Pancreas (tissue), 10 donors: ENCODE results near the gene BRD3OS. TPM values are rescaled to one million over a fixed set of nuclear protein-coding genes. Genes with fewer than 3 reads are reported as not detected.

Experiments used
- ATAC-seq, 4 donors: fragments of 200-7000 bp; cut with Tn5 transposase; one replicate each; pipeline versions ENCODE4 v1.8.0 to v1.9.1; 2020; ENCODE audit warnings: mild to moderate bottlenecking in 4 of 4, moderate library complexity in 4 of 4
- DNase-seq, 6 donors: peaks; one replicate each; pipeline ENCODE4 v3.0.0-alpha.2; 2020
- FAIRE-seq: peaks from 2 replicates; lab custom pipeline; 2012; peaks lifted over from hg19 to GRCh38; lab: Jason Lieb, UNC
- H3K27ac ChIP-seq, 4 donors: fragments of 200-600 bp; sonication (generic); 1 replicate in 3 of 4; 2 replicates in 1 of 4; pipeline versions ENCODE4 v1.5.0 to v1.8.0; 2020
- H3K27me3 ChIP-seq, 4 donors: fragments of 200-600 bp; one replicate each; pipeline ENCODE4 v1.8.0; 2021
- H3K36me3 ChIP-seq, 3 donors: fragments of 200-600 bp; sonication (generic) in 1 of 3; one replicate each; pipeline versions ENCODE4 v1.5.0 to v1.8.0; 2020 to 2021
- H3K4me1 ChIP-seq, 3 donors: fragments of 200-600 bp; one replicate each; pipeline ENCODE4 v1.8.0; 2021
- H3K4me3 ChIP-seq, 4 donors: fragments of 200-600 bp; sonication (generic) in 2 of 4; one replicate each; pipeline versions ENCODE4 v1.5.0 to v1.8.0; 2020 to 2021
- H3K9me3 ChIP-seq, 4 donors: fragments of 200-600 bp; one replicate each; pipeline ENCODE4 v1.8.0; 2021
- CTCF ChIP-seq, 4 donors: fragments of 200-600 bp; sonication (generic) in 3 of 4; IDR thresholded peaks; one replicate each; pipeline versions ENCODE4 v1.5.0 to v1.8.0; 2021; ENCODE audit warnings: antibody characterized with exemption in 4 of 4
- WGBS, 2 donors: extraction: QIAGEN DNeasy Blood & Tissue Kit; methylation state at CpG; one replicate each; pipeline ENCODE4 v1.1.7; 2013; 5-methylcytosine and 5-hydroxymethylcytosine counted together
- intact Hi-C, 3 donors: fragments of 100-400 bp; cut with DNase I; formaldehyde crosslinking; loops; one replicate each; pipeline versions ENCODE4 v1.11.1 to v1.14.2; 2022
- polyA plus RNA-seq, 2 donors: library from polyadenylated mRNA; stranded (reverse); fragments of 200-250 nt; gene quantifications; one replicate each; pipeline ENCODE4 v1.2.3, GENCODE V29; 2013
- total RNA-seq, 6 donors: library from RNA; stranded (reverse); fragmentation: NEBNext Ultra II Directional in 4 of 6; extraction: Animal tissue kit (Norgen Biotek cat#: 25700) in 4 of 6; gene quantifications; one replicate each; pipeline versions ENCODE4 v1.2.1 to v1.2.4, GENCODE V29; 2021 to 2023
- donor health status: healthy with polysubstance abuse.
- donor health status: DM: no; HTN: no; CAD: no; lungs with moderate emphysema.
- donor health status: DM: no; HTN: no; CAD: no.
- donor health status: control.
- donor health status: control.
- donor health status: Bipolar disorder and iron deficiency.
- donor health status: DM: yes; HTN: yes; CAD: no.
- donor health status: DM: no; HTN: no; CAD: no.
- donor health status: DM: no; HTN: no; CAD: no.
- donor health status: DM: yes; HTN: yes; CAD: no.

The BRD3OS gene
- total and polyA plus RNA-seq, 8 donors: 4.8 to 12.5 (median 7.3) TPM

DNA sequence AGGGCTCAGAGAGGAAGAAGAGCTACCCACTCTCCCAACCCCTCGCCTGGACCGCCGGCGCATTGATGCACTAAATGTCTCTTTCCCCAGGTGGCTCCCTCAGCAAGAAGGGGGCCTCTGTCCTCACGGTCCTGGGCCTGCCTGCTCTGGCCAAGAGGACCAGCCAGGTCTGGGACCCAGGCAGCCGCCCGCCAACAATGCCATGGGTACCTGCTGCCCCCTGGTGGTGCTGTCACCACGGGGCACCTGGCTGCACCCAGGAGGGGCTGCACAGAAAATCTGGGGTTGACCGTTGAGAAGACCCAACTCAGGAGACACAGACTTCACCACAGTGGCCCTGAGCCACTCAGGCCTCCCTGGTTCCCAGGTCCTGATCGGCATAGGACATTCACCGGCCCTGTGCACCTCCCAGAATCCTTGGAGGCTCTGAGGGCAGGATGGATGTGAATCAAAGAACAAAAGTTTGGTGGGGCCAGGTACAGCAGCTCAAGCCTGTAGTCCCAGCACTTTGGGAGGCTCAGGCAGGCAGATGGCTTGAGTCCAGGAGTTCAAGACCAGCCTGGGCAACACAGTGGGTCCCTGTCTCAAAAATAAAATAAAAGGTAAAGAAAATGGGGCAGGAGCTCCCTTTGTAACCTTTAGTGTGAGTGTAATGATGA is 30.8 kb upstream of the BRD3OS start:
- peak; percentile 96 to 99 (median 98) for TF ChIP-seq CTCF (IDR thresholded peaks at IDR 0.05)
- peak; percentile 66 to 95 (median 86) for DNase-seq
- FAIRE-seq: no peak
- intact Hi-C loops: loop anchor here (5.0 to 10.0 kb wide), 4 partner anchors 200 to 460 kb away; partner anchors contain the start of gene ADAMTSL2 (in 1 of the 3)
- Histone ChIP-seq H3K4me3 (no peak overlapping the region), H3K9me3 (no peaks in the 10 kb centered on the region), H3K36me3 (no peaks in the 10 kb centered on the region), H3K27me3 (no peaks in the 10 kb centered on the region), H3K4me1 (peaks cover 9 to 19% (median 17%) of the 10 kb centered on the region in 3 donors), H3K27ac (no peak overlapping the region)
- 3 to 6% methylated on average over 11 of the region's 11 CpGs for WGBS, 2 donors
- peak; percentile 35 to 60 (median 49) for ATAC-seq

- Histone ChIP-seq H3K9me3 (no peaks in the 10 kb centered on the region), H3K27me3 (no peaks in the 10 kb centered on the region), H3K4me3 (no peak overlapping the region), H3K4me1 (peaks cover 9 to 13% (median 12%) of the 10 kb centered on the region in 3 donors), H3K36me3 (no peaks in the 10 kb centered on the region), H3K27ac (no peak overlapping the region)
- no peak for TF ChIP-seq CTCF (IDR thresholded peaks at IDR 0.05)
- 41 to 45% methylated on average over 17 of the region's 17 CpGs for WGBS, 2 donors
- FAIRE-seq (no peak), ATAC-seq (no peak), DNase-seq (no peak)
- intact Hi-C loops: loop anchor here (5.0 to 10.0 kb wide), 4 partner anchors 200 to 460 kb away; partner anchors contain the start of gene ADAMTSL2 (in 1 of the 3)
These were observed 30.0 kb upstream of the BRD3OS start for GRCh38 chr9:133995012-133995896.

GRCh38 chr9:133996531-133997520 is 28.5 kb upstream of the BRD3OS start:
- no peak for TF ChIP-seq CTCF (IDR thresholded peaks at IDR 0.05)
- ATAC-seq (no peak), DNase-seq (no peak), FAIRE-seq (no peak)
- Histone ChIP-seq H3K4me3 (no peak overlapping the region), H3K27me3 (no peaks in the 10 kb centered on the region), H3K9me3 (no peaks in the 10 kb centered on the region), H3K4me1 (peaks cover 7 to 12% (median 9%) of the 10 kb centered on the region in 3 donors), H3K27ac (no peak overlapping the region), H3K36me3 (no peaks in the 10 kb centered on the region)
- 36 to 43% methylated on average over 24 of the region's 24 CpGs for WGBS, 2 donors
- intact Hi-C loops: loop anchor here (5.0 to 10.0 kb wide), 4 partner anchors 202 to 462 kb away; partner anchors contain the start of gene ADAMTSL2 (in 1 of the 3)

- Histone ChIP-seq H3K36me3 (no peaks in the 10 kb centered on the region), H3K9me3 (no peaks in the 10 kb centered on the region), H3K4me1 (peaks cover 7 to 12% (median 9%) of the 10 kb centered on the region in 3 donors), H3K27ac (no peak overlapping the region), H3K4me3 (no peak overlapping the region), H3K27me3 (no peaks in the 10 kb centered on the region)
- ATAC-seq (no peak), DNase-seq (no peak), FAIRE-seq (no peak)
- TF ChIP-seq CTCF (IDR thresholded peaks at IDR 0.05): no peak
- intact Hi-C loops: loop anchor here (5.0 to 10.0 kb wide), 4 partner anchors 203 to 463 kb away; partner anchors contain the start of gene ADAMTSL2 (in 1 of the 3)
- 77 to 87% methylated on average over 2 of the region's 2 CpGs for WGBS, 2 donors
These were observed 27.7 kb upstream of the BRD3OS start for GRCh38 chr9:133997584-133997983.
